ENCODE results near the gene DRP2.
"Not testable (repeated sequence)": the region's sequence is repeated elsewhere in the genome, so short reads cannot be mapped to it uniquely, and the experiment has no call there.

DRP2 gene, protein sequence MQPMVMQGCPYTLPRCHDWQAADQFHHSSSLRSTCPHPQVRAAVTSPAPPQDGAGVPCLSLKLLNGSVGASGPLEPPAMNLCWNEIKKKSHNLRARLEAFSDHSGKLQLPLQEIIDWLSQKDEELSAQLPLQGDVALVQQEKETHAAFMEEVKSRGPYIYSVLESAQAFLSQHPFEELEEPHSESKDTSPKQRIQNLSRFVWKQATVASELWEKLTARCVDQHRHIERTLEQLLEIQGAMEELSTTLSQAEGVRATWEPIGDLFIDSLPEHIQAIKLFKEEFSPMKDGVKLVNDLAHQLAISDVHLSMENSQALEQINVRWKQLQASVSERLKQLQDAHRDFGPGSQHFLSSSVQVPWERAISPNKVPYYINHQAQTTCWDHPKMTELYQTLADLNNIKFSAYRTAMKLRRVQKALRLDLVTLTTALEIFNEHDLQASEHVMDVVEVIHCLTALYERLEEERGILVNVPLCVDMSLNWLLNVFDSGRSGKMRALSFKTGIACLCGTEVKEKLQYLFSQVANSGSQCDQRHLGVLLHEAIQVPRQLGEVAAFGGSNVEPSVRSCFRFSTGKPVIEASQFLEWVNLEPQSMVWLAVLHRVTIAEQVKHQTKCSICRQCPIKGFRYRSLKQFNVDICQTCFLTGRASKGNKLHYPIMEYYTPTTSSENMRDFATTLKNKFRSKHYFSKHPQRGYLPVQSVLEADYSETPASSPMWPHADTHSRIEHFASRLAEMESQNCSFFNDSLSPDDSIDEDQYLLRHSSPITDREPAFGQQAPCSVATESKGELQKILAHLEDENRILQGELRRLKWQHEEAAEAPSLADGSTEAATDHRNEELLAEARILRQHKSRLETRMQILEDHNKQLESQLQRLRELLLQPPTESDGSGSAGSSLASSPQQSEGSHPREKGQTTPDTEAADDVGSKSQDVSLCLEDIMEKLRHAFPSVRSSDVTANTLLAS

DNA sequence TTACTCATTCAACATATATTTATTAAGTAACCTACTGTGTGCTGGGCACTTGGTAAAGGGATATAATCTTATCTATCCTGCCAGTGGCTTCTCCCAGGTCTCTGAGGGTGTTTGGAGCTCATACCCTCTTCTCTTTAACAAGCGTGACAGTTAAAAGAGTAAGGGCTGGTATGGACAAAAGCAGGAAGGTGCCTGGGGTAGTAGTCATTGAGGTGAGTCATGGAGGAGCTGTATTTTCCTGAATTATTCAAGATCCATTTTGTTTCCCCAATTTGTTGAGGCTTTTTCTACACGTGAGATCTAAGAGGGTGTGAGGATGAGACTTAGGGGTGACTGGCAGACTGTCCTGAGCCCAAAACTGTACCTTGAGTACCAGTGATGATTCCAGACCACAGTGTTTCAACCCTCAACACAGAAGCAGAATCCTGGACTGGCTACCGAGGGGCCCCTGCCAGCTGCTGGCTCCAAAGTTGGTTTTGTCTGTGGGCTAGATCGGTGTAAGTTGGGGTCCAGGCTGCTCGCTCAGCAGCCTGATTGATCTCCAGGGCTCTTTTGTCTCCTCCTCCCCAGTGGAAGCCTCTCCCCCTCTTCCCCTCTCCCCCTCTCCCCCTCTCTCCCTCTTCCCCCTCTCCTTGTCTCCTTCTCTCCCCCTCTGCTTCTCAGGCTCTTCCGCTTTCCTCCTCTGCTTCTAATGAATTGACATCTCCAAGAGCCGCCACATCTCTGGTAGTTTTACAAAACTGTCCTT lies at the start of gene DRP2:
Gene DRP2, plus strand, starts transcription at position 671 of the 748 bp plus-strand sequence. CDS start 11,862 bp downstream, outside the sequence.
- DNase-seq = no peak

DNA sequence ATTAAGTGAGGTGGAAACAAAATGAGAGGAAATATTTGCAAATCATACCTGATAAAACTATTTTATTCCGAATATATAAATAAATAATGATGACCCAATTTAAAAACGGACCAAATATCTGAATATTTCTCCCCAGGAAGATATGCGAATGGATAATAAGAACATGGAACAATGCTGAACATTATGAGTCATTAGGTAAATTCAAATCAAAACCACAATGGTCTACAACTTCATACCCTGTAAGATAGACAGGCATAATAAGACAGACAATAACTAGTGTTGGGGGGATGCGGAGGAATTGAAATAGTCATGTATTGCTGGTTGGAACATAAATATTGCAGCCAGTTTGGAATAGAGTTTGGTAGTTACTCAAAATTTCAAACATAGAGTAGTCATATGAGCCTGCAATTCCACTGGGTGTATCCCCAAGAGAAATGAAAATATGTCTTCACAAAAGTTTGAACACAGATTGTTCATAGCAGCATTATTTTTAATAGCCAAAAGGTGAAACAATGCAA lies 47.6 kb upstream of the DRP2 start:
- no peak for DNase-seq

DNA sequence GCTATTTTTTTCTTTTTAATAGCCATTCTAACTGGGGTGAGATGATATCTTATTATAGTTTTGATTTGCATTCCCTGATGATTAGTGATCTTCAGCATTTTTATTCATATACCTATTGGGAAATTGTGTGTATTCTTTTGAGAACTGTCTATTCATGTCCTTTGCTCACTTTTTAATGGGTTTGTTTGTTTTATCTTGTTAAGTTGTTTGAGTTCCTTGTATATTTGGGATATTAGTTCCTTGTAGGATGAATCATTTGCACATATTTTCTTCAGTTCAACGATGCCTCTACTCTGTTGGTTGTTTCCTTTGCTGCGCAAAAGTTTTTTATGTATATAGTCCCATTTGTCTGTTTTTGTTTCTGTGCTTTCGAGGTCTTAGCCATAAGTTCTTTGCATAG lies 43.1 kb upstream of the DRP2 start:
- no peak for DNase-seq

DNA sequence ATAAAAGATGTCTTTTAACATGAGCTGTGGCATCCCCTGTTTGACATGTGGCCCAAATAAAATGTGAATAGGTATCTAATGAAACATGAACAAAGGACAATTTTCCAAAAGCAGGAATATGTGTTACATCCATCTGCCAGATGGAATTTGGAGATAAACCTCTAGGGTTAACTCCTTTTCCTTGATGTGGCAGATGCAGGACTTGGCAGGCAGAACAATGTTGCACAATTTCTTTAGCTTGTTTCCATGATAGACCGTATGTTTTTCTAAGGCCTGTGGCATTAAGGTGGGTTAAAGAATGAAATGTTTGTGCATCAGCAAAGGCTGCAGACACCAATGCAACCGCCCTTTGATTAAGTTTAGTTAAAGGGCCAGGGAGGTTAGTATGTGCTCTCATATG lies 34.7 kb upstream of the DRP2 start:
- not testable (repeated sequence) for DNase-seq

DNA sequence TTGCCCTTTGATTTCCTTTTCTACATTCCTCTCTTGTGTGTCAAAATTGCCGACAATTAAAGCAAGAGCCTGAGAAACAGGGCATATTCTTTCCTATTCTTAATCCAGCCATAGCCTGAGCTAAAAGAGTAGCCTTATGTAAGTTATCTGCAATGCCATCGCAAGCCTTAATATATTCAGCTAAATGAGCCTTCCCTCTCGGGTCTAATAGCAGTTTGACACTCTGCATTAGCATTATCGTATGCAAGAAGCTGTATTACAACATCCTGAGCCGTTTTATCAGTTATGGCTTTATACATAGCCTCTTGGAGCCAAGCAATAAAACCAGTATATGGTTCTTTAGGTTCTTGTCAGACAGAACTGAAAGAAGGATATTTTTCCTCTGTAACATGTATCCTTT lies 31.6 kb upstream of the DRP2 start:
- not testable (repeated sequence) for DNase-seq

DNA sequence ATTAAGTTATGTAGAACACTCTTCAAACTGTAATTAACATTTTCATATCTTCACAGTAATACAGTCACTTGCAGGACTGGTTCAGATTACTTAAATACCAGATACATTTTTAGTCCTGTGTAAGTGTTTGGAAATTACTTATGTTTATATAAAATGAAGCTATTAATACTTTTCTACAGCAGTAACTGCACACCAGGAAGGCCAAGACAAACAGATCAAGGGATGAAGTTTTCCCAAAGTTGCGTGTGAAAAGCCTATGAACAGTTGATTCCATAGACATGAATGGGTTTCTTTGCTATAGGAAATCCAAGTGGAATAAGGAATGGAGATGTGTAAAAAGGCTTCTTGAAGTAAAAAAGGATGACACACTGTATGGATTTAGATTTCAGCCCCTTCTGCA lies 28.9 kb upstream of the DRP2 start:
- DNase-seq = no peak

DNA sequence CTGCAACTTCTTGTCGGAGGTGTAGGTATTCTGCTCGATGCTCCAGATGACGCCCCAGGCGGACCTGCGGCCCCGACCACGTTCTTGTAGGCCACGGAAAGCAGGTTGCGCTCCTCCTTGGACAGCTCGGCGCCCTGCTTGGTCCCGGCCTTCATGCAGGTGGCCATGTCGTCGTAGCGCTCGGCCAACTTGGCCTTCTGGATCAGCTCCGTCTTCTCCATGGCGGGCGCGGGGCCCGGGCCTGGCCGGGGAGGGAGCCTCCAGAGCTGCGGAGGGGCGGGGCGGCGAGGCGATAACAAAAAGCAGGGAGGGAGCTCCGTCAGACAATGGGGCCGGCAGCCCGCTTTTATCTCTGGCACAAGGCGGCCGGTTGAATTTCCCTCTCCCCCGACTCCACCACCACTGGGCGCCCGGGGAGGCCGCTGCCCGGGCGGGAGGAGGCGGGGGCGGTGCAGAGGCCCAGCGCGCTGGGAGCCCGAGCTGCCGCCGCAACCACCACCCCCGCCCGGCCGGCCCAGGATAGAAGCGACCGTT lies 28.3 kb upstream of the DRP2 start:
- DNase-seq = no peak

DNA sequence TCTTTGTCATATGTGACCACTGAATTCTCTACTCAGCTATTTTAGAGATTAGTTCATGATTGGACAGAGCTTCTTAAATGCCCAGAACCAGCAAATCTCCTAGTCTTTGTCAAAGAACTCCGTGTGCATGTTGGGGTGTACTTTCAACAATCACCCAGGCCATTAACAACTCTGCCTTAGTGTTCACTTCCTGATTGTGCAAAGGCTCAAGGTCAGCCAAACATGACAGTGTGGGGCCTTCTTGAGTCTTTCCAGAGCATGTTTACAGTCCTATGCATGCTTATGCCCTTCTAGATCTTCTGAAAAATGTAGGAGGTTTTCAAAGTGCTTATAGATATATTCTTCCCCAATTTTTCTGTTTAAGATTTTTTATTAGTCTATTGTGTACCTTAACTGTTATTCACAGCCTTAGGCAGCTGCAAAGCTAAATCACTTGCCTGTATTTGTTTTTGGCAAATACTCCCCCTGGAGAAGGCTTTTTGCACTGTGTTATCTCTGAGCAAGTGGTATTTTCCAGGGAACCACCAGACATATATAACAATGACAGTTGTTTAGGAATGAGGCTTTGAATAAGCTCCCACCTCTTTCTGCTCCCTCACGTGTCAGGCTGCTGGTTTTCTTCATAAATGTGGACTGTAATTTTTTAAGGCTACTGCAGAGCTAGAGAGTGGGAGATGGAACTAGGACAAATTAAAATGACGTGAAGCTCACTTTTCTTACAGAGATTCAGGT lies 24.0 kb upstream of the DRP2 start:
- DNase-seq = no peak

DNA sequence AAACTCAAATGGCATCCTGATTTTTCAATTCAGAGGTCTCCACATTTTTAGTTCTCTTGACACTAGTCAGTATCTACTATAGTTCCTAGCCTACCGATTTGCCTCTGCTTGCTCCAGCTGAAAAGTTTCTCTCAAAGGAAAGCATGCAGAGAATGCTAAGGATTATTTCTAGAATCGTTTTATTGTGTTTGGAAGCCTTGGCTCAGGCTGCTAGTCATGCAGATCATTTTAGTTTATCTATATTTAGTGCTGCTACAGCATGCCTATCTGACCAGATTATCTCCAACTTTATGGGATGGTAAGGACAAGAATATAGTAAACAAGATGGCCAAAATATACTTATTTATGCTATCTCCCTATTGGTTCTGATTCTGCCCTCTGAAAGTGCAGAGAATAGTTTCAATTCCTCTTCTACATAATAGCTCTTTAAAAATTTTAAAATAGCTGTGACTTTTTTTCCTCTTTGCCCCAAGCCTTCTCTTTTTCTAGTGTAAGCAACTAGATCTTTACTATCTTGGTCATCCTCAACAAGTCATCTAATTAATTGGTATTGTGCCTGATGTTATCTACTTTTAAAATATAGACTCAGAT lies 15.7 kb upstream of the DRP2 start:
- no peak for DNase-seq

DNA sequence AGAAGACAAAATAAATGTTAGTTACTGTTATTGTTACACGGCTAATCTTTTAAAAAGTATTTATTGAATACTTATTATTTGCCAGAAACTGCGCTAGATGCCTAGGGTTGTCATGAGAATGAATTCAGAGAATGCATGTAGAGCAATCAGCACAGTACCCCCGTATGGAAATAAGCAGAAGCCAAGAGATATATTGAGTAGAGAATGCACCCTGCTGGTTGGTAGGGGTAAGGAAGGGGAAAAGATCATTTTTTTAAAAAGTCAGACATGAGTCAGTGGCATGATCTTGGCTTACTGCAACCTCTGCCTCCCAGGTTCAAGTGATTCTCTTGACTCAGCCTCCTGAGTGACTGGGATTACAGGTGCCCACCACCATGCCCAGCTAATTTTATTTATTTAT lies 13.1 kb upstream of the DRP2 start:
- DNase-seq = no peak

DNA sequence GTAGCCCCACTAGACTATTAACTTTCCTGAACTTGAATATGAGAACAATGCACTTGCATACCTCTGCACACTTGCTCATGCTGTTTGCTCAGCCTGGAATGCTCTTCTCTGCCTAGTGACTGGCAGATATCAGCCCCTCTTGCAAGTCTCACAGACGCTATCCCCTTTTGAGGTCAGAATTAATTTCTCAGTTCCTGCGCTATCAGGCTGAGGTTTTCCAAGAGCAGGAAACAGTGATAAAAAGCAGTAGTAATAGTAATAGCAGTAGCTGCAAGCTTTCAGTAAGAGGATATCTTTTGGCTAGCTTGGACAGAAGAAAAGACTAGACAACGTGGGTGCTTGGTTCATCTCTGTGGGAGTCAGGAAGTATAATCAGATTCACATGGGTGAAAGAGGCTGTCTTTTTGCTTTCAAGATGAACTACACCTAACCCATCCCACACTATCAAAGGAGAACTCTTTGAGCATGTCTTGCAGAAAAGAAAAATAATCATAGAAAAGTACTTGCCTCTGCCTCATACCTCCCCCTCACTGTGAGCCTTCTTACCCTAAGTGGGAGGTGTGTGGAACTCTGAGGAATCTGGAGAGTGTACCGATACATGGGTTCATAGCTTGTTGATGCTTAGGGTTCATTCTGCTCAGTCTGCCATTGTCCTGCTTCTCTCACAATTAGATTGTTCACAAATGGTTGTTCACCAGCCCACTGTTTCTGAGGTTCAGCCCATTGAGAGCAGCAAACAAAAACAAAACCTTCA lies 11.3 kb upstream of the DRP2 start:
- no peak for DNase-seq

DNA sequence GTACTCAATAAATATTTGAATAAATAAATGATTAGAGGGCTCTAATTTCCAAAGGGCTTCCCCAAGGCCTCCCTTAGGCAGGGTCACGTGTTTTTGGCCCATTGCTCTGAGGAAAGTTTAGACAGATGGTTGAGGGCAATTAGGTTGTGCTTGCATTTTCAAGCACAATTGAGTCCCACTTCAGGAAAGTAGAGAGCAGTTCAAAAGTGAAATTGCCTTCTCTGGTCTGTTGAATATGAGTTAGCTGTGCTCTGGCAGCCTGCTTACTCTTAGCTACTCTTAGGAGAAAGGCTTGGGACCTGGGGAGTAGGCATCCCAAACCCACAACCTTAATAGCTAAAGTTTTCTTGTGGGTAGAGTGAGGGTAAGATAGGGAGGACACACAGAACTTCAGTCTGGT lies 9.0 kb upstream of the DRP2 start:
- no peak for DNase-seq

DNA sequence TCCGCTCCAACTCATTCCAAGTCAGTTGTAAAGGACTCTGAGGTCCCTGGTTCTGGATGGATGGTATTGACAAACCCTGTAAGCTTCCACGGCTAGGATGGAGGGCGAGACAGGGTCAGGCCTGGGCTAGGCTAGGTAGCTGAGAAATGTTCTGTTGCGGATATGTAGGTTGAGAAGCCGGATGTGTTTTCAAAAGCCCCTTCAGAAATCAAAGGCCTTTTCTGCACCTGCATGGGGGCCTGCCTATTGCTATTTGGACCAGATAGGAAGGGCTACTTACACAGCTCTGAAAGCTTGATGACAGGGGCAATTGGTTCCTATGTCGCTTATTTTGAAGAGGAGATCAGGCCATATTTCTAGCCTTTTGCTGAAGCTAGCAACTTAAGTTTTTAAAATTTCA lies 1.9 kb upstream of the DRP2 start:
- DNase-seq = no peak

DNA sequence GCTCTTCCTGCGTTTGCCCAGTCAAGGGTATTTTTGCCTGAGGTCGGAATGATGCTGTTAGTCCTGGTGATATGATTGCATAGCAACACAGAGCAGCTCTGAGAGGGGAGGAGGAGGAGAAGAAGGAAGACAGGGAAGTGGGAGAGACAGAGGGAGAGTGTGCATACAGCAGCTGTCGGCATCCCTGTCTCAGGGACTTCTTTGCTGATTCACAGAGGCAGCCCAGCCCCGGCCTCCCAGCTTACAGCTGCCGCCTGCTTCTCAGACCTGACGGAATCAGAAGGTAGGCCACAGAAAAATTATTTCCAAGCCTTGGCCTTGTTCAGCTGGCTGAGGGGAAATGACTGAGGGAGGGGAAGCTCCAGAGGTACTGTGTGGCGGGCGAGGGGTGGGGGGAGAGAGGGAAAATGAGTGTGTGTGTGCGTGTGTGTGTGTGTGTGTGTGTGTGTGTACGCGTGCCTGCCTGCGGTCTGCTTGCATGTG lies 319 bp downstream of the DRP2 start:
- DNase-seq = no peak

DNA sequence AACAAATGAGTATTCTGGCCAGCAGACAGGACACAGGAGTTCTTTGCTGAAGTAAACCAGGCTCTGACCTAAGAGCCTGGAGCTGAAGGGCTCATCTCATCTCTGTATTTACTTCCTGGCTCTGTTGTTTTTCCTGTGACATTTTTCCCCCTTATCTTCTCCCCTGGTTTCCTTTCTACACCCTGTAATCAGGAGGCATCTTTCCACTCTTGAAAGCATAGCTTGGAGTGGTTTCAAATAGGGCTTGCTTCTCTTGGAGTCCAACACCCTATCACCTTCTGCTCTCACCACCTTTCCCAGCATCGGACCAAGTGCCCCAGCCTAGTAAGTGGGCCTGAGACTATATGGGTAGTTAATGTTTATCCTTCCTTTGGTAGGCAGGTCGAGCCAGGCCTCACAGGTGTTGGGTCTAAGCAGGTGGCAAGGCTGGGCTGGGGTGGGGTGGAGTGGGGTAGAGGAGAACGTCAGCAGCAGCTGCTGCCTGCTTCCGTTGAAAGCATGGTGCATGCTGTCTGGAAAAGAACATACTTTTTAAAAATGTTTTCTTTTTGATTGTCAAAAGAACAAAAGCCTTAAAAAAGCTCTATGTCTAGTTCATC lies 1.2 kb downstream of the DRP2 start:
- DNase-seq = no peak

DNA sequence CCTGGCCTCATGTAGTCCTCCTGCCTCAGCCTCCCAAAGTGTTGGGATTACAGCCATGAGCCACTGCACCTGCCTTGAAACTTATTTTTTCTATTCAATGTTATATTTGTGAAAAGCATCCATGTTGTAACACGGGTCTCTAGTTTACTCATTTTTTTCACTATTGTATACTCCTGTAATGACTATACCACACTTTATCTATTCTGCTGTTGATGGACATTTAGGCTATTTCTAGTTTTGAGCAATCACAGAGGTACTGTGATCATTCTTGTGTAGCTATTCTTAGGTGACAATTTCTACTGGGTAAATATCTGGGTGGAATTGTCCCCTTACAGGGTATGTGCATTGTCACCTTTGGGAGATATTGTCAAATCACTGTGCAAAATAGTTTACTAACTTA lies 3.6 kb downstream of the DRP2 start:
- no peak for DNase-seq

DNA sequence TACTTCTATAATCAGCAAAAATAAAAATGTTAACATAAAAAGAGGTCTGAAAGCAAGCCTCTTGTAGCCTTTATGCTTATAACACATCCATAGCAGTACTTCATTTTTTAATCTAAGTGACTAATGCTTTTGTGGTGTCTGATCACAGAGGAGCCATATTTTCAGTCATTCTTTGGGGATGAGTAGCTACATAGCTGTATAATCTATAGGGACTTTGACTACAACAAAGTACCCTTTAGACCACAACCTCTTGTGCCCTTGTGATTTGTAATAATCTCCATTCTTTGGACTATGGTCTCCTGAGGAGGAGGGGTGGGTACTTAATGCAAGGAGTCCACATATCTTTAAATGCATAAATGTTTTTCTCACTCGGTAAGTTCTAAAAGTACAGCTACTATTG lies 9.6 kb downstream of the DRP2 start:
- no peak for DNase-seq

DNA sequence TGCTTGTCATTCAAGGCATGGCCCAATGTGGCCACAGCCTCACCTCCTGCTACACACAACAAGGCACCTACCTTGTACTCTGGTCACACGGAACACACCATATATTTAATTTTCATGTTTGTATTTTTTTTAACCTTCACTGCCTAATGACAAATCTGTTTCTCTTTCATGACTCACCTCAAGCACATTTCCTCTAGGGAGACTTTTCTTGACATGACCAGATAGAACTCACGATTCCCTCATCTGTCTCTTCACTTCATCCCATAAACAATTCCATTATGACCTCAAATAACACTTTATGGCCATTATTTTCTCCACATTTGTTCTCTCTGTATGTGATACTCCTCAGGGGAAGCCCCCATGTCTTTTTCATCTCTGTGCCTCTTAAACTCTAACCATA lies 11.1 kb downstream of the DRP2 start:
- no peak for DNase-seq

DNA sequence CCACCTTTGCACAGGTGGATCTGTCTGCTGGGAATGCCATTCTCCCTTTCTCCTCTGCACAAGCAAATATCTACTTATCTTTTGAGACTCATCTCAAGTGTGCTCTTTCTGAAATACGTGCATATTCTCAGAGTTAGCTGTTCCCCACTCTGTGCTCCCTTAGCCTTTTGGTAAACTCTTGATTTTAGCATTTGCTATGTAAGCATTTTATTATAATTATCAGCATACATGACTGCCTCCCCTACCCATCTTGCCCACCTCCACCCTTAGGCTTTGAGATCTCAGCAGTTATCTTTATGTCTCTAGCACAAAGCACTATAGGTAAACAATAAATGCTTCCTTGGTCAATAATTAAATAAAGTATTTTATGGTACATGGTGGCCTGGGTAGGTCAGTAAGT lies 11.5 kb downstream of the DRP2 start:
- no peak for DNase-seq

DNA sequence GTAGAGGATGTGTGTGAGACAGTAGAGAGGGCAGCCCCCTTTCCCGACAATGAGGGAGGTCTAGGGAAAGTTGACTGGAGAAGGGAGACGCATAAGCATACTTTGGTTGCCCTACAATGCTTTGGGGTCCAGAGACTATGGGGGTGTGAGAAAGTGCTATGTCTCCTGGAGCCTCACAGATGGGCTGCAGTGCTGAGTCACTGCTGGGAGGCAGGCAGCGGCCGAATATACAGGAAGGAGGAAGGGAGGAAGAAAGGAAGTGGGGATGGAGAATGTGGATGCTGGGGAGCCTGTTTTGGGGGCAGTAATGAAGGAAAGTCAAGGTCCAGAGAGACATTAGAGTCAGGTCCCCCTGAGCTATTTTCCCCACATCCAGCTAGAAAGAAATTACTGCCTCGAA lies 12.7 kb downstream of the DRP2 start:
- DNase-seq = no peak

Data from CD4-positive, alpha-beta T cell treated with Interleukin-15 for 1 hour (primary cell).